HG03135 (cell line): ENCODE results near the gene CPNE7.
"Not testable (repeated sequence)": the region's sequence is repeated elsewhere in the genome, so short reads cannot be mapped to it uniquely, and the experiment has no call there.

Source experiments
- ATAC-seq: cut with Tn5 transposase; IDR thresholded peaks from one replicate; pipeline ENCODE4 v1.9.1; 2021; ENCODE audit warnings: mild to moderate bottlenecking, moderate library complexity; ENCODE audit not compliant: unreplicated experiment

The CPNE7 gene

DNA sequence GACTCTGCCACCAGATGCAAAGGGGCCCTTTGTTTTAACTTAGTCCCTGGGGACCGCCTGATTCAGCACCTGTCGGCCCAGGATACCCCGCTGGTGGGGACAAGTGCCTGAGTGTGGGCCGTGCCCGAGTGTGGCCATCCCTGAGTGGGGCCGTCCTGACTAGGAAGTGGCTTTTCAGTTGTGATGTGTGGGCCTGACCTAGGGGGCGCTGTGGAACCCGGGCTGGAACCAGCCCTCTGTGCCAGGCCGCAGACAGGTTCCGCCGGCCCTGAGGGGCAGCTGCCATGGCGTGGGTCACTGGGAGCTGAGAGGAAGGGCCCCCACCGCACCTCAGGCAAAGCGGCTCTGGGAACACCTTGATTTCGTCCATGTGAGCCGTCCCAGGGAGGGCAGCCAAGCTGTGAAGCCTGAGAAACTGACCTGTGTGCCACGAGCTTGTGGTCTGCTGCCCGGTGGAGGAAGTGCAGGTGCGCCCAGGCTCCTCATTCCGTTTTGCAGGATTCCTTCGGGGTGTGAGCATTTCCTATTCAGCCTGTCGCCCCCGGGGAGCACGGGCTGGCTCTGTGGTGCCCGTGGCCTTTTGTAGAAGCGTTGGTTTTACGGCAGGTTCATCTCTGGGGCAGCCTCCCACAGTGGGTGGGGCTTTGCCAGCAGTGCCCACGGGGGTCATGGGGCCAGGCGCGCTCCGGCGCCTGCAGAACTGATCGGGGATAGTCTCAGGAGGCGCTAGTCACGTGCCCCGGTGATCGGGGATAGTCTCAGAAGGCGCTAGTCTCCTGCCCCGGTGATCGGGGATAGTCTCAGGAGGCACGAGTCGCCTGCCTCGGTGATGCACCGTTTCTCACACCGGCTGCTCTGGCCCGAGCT lies 9.8 kb upstream of the CPNE7 start:
- no peak for ATAC-seq

DNA sequence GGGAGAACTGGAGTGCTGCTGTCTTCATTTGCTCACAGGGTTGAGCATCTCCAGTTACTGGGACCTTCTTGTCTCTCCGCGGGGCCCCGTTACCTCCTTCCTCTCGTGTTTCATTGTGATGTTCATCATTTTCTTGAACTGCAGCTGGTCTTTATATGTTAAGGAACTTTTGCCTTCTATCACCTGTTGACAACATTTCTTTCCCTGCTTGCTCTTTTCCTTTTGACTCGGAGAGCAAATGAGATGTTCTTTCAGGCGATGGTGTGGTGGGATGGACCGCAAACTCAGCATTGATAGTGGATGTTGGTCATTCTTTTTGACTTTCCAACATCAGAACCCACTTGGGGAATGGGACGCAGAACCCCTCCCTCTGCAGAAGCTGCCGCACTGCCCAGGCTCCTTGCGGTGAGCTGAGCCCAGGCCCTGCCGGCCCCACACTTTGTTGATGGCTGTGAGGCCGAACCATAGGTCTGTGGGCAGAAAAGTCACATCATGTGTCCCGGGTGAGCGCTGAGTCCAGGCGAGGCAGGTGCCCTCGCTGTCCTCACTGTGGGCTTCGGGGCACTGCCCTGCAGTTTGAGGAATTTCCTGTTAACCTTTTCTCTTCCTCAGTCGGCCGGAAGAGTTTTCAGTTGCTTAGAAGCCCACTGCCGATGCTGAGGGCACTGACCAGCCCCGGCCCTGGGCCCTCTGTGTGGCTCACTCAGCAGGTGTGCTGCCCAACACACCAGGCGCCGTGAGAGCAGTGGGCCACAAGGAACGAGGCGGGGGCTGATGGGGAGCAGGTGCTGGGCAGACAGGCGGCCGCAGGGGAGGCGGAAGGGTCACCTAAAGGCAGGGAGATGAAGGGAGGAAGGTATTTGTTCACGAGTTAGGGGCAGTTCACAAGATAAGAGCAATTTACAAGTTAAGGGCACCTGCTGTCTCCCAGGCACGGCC lies 7.6 kb upstream of the CPNE7 start:
- no peak for ATAC-seq

DNA sequence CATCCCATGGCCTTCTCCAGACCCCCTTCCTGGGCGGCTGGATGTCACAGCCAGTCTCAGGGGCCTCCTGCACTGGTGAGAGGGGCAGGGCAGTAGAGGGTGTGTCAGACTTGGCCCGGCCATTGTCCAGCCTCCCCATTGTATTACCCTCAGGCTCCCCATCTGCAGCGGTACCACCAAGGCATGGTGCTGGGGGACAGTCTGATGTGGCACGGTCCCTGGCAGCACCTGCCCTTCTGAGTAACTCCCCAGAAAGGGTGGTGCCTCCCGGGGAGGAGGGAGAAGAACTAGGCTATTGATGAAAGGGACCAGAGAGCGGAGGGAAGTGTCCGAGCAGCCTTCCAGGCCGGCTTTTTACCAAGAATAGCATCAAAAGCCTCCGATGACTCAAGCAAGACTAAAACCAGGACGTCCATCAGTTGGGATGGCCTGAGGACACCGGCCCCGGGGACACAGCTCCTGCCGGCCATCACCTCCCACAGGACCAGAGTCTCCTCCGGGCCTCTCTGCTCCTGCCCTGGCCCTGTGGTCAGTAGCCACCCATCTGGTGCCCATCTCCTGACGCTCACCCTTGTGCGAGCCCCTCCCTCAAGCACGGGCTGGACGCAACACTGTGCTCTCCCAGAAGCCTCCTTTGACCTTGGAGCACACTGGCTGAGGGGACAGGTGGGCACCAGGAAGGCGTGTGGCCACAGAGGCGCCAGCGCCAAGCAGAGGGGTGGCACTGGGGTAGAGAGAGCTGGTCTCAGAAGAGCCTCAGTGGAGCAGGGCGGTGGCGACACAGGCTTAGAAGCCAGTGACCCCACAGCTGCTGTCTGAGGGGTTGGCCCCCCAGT lies 5.8 kb upstream of the CPNE7 start:
- ATAC-seq: no peak

DNA sequence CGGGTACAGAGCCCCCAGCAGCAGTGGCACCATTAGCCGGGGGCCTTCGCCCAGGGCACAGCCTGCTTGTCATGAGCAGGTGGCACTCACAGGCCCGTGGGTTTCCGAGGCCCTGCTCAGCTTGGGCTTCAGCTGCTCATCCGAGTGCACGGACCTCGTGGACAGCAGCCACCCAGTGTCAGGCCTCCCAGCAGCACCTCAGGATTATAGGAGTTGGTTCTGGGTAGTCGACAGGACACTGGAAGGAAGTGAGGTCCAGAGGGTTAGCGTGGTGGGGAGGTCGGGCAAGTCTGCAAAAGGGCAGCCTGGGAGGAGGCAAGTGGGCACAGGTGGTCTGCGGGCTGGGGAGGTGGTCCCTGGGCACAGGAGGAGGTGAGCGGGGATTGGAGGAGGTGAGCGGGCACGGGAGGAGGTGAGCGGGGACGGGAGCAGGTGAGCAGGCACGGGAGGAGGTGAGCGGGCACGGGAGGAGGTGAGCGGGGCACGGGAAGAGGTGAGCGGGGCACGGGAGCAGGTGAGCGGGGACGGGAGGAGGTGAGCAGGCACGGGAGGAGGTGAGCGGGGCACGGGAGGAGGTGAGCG lies 5.1 kb upstream of the CPNE7 start:
- ATAC-seq: no peak

DNA sequence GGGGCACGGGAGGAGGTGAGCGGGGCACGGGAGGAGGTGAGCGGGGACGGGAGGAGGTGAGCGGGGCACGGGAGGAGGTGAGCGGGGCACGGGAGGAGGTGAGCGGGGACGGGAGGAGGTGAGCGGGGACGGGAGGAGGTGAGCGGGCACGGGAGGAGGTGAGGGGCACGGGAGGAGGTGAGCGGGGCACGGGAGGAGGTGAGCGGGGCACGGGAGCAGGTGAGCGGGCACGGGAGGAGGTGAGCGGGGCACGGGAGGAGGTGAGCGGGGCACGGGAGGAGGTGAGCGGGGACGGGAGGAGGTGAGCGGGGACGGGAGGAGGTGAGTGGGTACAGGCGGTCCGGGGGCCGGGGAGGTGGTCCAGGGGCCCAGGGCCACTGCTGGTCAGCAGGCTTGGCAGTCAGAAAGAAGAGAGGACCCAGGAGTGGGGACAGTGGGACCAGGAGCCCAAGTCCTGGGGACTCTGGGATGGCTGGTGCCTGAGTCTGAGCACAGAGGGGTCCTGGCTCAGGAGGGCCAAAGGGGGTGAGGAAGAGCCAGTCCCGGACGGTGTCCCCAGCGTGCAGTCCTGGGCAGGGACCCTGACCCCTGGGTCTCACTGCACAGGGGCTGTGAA lies 4.5 kb upstream of the CPNE7 start:
- not testable (repeated sequence) for ATAC-seq

DNA sequence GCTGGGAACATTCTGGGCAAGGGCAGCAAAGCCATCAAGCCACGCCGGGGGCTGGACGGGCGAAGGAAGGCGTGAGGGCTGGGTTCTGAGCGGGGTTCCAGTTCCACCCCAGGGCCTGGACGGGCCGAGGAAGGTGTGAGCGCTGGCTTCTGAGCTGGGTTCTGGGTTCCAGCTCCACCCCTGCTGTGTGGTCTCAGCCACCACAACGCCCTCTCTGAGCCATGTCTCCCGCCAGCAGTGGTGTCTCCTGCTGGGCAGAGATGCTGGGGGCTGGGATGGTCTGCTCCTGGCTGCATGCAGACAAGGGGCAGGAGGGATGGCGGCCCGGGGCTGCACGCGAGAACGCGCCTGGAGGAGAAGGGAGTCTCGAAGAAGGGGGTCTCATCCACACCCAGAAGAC lies 3.9 kb upstream of the CPNE7 start:
- ATAC-seq: no peak

DNA sequence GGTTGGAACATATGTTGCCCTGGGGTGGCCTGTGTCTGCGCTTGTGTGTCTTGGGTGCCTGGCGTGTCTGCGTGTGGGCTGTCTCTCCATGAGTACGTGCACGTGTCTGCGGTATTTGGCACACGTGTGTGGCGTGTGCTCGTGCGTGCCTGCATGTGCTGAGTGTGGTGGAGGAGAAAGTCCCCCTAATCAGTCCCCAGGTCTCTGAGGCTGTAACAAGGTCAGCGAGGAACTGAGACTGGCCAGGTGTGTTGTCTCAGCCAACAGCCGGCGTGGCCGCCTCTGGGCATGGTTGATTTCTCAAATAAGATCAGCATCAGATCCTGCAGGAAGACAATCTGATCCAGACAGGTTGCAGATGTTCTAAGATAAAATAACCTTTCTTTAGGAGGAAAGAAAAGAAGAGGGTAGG lies 3.5 kb upstream of the CPNE7 start:
- ATAC-seq: no peak

DNA sequence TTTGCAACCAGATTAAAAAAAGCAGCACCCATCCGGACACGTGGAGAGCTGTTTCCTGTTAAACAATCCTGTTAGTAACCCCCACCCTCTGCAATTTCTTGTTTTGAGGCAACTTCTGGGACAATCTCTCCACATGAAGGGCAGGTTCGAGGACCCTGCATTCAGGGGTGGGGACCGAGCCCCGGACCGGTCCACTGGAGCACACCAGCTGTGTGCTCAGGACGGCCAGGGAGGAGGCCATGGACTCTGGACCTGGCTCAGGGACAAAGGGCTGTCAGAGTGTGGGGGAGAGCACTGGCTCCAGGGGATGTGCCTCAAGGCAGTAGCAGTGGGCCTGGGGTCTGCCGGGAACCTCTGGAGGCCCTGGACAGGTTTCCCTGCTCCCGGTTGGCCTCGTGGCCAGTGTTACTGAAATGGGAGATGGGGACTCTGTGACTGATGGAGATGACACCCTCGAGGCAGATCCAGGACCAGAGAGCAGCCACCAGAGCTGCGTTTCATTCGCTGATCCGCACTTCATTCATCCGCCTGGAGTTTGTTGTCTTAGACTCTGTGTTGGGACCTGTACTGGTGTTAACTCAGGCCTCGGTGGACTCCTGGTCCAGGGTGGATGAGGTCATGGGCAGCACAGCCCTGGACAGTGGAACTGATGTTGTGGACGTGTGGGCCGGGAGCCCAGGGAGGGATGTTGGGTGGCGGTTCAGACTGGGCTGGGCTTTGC lies 2.9 kb upstream of the CPNE7 start:
- no peak for ATAC-seq

DNA sequence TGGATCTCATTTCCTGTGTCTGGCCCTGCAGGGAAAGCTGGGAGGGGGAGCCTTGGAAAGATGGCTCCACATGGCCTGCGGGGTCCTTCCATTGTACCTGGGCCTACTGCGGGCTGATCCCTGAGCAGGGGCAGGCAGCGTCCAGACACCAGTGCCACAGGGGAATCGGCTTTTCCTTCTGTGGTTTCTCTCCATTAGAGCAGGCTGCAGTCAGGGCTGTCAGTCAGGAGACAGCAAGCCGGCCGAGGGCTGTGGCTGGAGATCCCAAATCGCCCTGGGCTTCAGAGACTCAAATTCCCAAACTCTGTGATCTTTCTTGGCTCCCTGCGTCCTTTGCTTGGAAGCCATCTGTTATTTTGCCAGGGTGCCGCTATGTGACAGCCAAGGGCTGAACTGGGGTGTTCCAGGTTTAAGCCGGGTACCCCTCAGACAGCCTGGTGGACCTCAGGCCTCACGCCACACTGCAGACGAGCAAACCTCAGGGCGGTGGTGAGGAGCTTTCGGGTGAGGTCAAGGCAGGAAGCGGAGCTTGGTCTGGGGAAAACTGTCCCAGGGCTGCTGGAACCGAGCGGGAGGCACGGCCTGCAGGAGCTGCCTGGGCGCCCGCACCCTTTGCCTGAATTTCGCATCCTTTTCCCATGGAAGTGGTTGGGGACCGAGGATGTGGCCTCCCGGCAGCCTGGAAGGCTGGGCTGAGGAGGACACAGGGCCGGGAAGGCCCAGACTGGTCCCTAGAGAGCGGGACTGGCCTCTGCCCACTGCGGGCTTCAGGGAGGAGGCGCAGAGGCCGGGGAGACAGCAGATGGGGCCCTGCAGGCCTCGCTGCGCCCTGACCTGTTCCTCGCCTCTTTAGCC lies 1.5 kb upstream of the CPNE7 start:
- ATAC-seq: no peak

DNA sequence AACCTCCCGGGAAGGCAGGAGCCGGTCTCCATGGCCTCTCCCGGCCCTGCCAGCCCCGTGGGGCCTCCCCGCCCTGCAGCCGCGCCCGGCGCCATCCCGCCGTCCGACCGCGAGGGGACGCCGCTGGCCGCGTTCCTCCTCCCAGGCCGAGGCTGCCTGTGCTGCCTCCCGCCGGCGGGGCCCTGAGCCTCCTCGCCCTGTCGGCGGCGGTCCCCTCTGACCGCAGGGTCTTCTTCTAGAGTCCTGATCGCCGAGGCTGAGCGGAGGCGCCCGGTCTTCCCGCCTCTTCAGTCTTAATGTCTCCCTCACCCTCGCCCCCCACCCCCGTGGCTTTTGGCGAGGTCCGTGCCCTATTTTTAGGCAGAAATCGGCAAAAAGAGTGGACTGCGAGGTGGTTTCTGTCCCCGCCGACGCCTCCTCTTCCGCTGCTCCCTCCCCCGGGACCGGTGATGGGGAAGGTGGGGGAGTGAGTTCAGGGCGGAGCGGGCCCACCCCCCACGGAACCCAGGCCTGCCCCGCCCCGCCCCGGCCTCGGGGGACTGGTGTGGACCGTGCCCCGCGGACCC lies 794 bp upstream of the CPNE7 start:
- ATAC-seq: no peak

DNA sequence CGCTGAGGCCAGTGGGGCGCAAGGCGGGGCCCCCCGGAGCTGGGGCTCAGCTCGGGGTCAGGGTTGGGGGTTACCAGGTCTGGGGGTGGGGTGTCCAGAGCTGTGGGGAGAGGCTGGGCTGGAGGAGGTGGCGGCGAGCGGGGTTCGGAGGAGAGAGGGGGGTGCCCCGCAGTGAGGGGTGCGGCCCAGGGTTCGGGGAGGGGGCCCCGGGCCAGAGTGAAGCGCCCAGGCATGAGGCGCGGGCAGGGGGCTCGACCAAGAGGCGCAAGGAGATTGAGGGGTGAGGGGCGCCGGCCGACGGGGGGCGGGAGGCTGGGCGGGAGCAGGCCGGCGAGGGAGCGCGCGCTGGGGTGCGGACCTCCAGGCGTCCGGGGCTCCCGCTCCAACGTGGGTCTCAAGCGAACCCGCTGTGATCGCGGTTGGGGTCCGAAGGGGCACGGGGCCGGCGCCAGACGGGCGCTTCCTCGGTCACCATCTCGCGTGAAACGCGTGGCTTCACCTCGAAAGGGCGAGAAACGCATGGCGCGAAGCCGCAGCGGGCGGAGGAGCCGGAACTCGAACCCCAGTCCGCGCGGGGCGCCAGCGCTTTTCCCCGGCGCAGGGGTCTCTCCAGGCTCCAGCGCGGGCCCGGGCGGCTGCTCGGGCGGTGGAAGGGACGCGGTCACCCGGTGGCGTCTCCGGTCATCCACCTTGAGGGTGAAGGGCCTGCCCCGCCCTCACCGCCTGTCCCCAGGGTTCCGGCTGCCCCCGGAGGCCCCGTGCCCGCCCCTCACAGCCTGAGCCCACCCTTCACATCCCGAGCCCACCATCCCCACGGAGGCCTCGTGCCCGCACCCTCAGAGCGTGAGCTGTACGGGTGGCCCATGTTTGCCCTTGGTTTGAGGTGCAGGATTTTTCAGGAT lies 846 bp downstream of the CPNE7 start:
- ATAC-seq: no peak

DNA sequence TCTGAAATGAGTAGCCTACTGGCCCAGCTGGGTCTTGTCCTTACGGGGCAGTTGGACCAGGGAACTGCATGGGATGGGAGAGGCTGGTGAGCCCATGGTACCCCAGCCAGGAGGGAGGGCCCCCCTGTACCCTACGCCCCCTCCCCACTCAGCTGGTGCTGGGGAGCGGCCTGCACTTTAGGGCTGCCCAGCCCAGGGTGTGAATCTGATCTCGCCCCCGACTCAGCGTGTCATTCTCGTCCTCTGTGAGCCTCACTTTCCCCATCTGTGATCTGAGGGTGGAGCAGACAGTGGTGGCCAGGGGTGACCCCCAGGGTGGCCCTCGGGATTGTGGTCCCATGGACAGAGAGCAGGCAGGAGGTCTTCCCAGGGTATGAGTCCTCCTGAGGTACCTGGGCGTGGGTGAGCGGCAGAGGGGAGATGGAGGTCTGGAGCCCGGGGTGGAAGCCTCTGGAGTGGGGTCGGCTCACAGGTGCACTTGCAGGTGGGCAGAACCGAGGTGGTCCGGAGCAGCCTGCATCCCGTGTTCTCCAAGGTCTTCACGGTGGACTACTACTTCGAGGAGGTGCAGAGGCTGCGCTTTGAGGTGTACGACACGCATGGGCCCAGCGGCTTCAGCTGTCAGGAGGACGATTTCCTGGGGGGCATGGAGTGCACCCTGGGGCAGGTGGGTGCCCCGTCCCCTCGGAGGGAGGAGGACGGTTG lies 1.6 kb downstream of the CPNE7 start:
- ATAC-seq: no peak

DNA sequence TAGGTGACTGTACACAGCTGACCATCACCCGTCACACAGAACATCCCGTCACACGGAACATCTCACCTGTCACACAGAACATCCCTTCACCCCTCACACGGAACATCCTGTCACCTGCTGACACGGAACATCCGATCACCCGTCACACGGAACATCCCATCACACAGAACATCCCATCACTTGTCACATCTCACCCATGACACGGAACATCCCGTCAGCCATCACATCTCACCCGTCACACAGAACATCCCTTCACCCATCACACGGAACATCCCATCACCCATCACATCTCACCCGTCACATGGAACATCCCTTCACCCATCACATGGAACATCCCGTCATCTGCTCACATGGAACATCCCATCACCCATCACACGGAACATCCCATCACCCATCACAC lies 3.8 kb downstream of the CPNE7 start:
- ATAC-seq: no peak

DNA sequence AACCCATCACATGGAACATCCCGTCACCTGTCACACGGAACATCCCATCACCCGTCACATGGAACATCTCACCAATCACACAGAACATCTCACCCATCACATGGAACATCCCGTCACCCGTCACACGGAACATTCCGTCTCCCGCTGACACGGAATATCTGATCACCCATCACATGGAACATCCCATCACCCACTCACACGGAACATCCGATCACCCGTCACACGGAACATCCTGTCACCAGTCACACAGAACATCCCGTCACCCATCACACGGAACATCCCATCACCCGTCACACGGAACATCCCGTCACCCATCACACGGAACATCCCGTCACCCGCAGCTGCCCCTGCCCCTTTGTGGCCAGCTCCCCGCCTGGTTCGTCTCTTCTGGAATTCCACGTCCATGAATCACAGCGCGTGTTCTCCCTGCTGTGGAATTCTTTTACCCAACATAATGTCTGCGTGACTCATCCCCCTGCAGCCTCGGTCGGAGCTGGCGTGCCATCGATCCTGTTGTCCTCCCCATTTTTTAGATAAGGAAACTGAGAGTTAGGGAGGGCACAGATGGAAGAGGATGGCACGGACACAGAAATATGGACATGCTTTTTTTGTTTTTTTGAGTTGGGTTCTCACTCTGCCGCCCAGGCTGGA lies 5.6 kb downstream of the CPNE7 start:
- ATAC-seq: no peak

DNA sequence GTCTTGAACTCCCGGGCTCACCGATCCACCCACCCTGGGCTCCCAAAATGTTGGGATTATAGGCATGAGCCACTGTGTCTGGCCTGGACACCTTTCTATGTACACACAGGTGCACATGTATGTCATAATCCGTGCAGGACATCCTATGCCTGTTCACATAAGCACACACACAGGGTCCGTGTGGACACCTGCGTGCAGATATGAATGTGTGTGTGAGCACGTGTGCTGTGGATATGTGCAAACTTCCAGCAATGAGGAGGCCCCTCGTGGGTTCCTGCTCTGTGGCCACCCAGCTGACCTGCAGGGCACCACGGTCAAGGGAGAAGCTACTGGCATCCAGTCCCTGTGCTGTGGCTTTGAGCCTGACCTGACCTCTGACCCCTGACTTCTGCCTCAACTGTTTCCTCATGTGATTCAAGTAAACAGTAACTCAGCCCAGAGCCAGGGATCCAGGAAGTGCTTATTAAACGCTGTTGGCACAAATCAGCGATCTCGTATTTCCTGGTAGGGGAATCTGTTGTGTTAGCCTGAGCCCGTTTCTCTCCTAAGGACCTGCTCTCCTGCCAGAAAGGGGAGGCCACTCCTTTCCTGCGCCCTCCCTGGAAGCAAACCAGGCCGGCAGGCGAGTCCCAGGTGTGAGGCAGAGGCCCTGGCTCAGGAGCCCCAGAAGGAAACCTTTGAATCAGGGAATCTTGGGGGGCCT lies 6.5 kb downstream of the CPNE7 start:
- ATAC-seq: no peak
